Measurements from ENCODE around the gene SLC1A5.

Gene SLC1A5

GRCh38 chr19:46776927-46777911 lies 11.2 kb downstream of the SLC1A5 start (continued):
- TF ChIP-seq SP2 (tag by site-specific recombination; IDR thresholded peaks at IDR 0.05) (0 out of 2 replicates have a peak, but pooled peaks have one; percentile 26), ZFHX2 (tag by site-specific recombination; conservative IDR thresholded peaks at IDR 0.05) (peak; percentile 77), ZNF354C (tag by site-specific recombination; IDR thresholded peaks at IDR 0.05; ENCODE audit: borderline replicate concordance, low read depth) (no peak)

GRCh38 chr19:46775642-46776258 lies 12.6 kb downstream of the SLC1A5 start:
- CTCF ChIA-PET = interaction anchor here (1.0 to 3.3 kb wide), 3 partner anchors 8 to 19 kb away, joined by 4 to 22 read pairs (median 7); no protein-coding TSS in a partner anchor

DNA sequence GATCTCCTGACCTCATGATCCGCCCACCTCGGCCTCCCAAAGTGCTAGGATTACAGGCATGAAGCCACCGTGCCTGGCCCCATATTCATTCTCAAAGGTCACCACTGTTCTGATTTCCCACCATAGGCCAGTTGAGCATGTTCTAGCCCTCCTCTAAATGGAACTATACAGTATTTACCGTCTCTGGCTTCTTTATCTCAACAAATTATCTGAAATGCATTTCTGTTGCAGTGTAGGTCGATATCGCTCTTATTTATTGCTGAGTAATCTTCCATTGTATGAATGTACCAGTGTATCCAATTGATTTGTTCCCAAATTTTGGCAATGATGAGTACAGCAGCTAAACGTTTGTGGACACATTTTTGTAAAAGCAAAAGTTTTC lies 15.4 kb downstream of the SLC1A5 start:
- Histone ChIP-seq H3K27ac (ENCODE audit: extremely low read depth, low read depth, low read length) (no peak overlapping the region), H3K4me3 (ENCODE audit: low read depth, low read length) (no peak overlapping the region), H3K4me1 (ENCODE audit: control insufficient read depth, insufficient read depth, low read length) (peaks cover 12% of the 10 kb centered on the region), H3K9me3 (ENCODE audit: control insufficient read depth, insufficient read depth, low read depth, low read length) (no peaks in the 10 kb centered on the region), H3K36me3 (ENCODE audit: control insufficient read depth in 2 of 2, insufficient read depth in 1 of 2, low read length in 2 of 2) (peaks cover 33 to 34% of the 10 kb centered on the region in 2 experiments)
- TF ChIP-seq, protein P1, sequence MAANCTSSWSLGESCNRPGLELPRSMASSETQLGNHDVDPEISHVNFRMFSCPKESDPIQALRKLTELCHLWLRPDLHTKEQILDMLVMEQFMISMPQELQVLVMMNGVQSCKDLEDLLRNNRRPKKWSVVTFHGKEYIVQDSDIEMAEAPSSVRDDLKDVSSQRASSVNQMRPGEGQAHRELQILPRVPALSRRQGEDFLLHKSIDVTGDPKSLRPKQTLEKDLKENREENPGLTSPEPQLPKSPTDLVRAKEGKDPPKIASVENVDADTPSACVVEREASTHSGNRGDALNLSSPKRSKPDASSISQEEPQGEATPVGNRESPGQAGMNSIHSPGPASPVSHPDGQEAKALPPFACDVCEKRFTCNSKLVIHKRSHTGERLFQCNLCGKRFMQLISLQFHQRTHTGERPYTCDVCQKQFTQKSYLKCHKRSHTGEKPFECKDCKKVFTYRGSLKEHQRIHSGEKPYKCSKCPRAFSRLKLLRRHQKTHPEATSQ (tag by site-specific recombination; IDR thresholded peaks at IDR 0.05) = no peak
- TF ChIP-seq ZNF654 (tag by site-specific recombination; IDR thresholded peaks at IDR 0.05; ENCODE audit: low read depth) (no peak), ZBTB17 (tag by site-specific recombination; IDR thresholded peaks at IDR 0.05) (0 out of 2 replicates have a peak, but pooled peaks have one; percentile 11), ELK4 (IDR thresholded peaks at IDR 0.05; ENCODE audit: borderline replicate concordance, low read depth, low read length) (no peak), SP7 (tag by site-specific recombination; IDR thresholded peaks at IDR 0.05) (peak; percentile 21; the same call in 1 of the 2 replicates), ZNF660 (tag by site-specific recombination; IDR thresholded peaks at IDR 0.05) (0 out of 2 replicates have a peak, but pooled peaks have one; percentile 16), ZFHX2 (tag by site-specific recombination; conservative IDR thresholded peaks at IDR 0.05) (peak; percentile 21; the same call in 1 of the 2 replicates), ZNF600 (tag by site-specific recombination; IDR thresholded peaks at IDR 0.05) (no peak), TCF7L2 (IDR thresholded peaks at IDR 0.05; ENCODE audit: borderline replicate concordance, low read depth, low read length) (no peak), HOXA7 (CRISPR knock-in tag; IDR thresholded peaks at IDR 0.05; ENCODE audit: borderline replicate concordance) (no peak), ZNF76 (tag by site-specific recombination; IDR thresholded peaks at IDR 0.05; ENCODE audit: borderline replicate concordance, low read depth) (no peak)
- TF ChIP-seq, protein P2, sequence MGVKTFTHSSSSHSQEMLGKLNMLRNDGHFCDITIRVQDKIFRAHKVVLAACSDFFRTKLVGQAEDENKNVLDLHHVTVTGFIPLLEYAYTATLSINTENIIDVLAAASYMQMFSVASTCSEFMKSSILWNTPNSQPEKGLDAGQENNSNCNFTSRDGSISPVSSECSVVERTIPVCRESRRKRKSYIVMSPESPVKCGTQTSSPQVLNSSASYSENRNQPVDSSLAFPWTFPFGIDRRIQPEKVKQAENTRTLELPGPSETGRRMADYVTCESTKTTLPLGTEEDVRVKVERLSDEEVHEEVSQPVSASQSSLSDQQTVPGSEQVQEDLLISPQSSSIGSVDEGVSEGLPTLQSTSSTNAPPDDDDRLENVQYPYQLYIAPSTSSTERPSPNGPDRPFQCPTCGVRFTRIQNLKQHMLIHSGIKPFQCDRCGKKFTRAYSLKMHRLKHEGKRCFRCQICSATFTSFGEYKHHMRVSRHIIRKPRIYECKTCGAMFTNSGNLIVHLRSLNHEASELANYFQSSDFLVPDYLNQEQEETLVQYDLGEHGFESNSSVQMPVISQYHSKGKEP (tag by site-specific recombination; IDR thresholded peaks at IDR 0.05) = 0 out of 2 replicates have a peak, but pooled peaks have one; percentile 26
- TF ChIP-seq, protein P3, sequence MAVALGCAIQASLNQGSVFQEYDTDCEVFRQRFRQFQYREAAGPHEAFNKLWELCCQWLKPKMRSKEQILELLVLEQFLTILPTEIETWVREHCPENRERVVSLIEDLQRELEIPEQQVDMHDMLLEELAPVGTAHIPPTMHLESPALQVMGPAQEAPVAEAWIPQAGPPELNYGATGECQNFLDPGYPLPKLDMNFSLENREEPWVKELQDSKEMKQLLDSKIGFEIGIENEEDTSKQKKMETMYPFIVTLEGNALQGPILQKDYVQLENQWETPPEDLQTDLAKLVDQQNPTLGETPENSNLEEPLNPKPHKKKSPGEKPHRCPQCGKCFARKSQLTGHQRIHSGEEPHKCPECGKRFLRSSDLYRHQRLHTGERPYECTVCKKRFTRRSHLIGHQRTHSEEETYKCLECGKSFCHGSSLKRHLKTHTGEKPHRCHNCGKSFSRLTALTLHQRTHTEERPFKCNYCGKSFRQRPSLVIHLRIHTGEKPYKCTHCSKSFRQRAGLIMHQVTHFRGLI (tag by site-specific recombination; IDR thresholded peaks at IDR 0.05) = no peak
- ChIA-PET POLR2A (interaction anchor here (0.6 to 2.0 kb wide), 6 partner anchors 9 to 67 kb away, joined by 3 to 10 read pairs (median 4); partner anchors contain the start of gene SLC1A5), CTCF (interaction anchor here (0.8 to 1.6 kb wide), 5 partner anchors 10 to 218 kb away, joined by 3 to 5 read pairs (median 3); no protein-coding TSS in a partner anchor)

More at GRCh38 chr19:46775642-46776258, 12.6 kb downstream of the SLC1A5 start:
- H3K9me3 ChIP-seq (ENCODE audit: control insufficient read depth, insufficient read depth, low read depth, low read length) = no peaks in the 10 kb centered on the region
- POLR2A ChIA-PET = interaction anchor here (0.6 to 1.9 kb wide), 6 partner anchors 8 to 1684 kb away, joined by 3 to 6 read pairs (median 4); partner anchors contain the start of gene SLC1A5
- no peak overlapping the region for H3K4me3 ChIP-seq (ENCODE audit: low read depth, low read length)
- peaks cover 58 to 61% of the 10 kb centered on the region in 2 experiments for H3K36me3 ChIP-seq (ENCODE audit: control insufficient read depth in 2 of 2, insufficient read depth in 1 of 2, low read length in 2 of 2)
- no peak overlapping the region for H3K27ac ChIP-seq (ENCODE audit: extremely low read depth, low read depth, low read length)
- TF ChIP-seq ZNF121 (tag by site-specific recombination; IDR thresholded peaks at IDR 0.05) = peak; percentile 81
- TF ChIP-seq ZBTB7A (tag by site-specific recombination; IDR thresholded peaks at IDR 0.05; ENCODE audit: low read depth) = no peak
- H3K4me1 ChIP-seq (ENCODE audit: control insufficient read depth, insufficient read depth, low read length) = peaks cover 6% of the 10 kb centered on the region

Measured in HEK293 (cell line).